ENCODE data around the gene AGPAT3.
"Not testable (repeated sequence)": the region's sequence is repeated elsewhere in the genome, so short reads cannot be mapped to it uniquely, and the experiment has no call there.

AGPAT3 gene

DNA sequence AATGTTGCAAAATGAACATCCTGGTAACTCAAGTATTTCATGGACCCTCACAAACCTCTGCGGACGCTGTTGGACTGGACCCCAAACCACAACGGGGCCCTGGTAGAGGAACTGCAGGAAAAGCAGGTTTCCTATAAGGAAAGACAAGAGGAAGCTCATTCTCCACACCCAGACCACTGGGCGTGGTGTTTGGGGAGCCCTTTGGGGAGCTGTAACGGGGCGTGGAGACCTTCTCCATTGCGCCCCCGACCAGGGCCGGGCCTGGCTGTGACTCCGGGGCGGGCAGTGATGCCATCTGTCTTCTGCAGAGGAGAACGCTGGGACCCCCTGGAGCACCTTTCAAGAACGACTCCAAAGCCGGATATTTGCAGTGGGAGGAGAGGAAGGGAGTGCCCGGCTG lies 30.0 kb upstream of the AGPAT3 start:
- no peak for DNase-seq (ENCODE audit: low spot score)

DNA sequence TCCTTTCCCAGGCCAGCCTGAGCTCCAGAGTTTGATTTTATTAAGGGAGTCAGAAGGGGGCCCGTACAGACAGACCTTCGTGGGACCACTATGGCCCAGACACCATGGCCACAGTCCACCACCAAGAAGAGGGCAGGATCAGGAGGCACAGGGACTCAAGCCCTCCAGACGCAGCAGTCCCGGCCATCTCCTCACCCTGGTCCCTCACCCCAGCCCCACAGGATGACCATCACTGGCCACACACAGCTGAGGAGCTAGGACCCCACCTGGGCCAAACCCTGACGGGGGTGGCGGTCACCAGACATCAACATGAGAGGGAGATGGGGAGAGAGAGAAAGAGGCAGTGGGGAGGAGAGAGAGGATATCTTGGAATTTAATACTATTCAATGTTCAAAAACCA lies 29.2 kb upstream of the AGPAT3 start:
- no peak for DNase-seq (ENCODE audit: low spot score)

DNA sequence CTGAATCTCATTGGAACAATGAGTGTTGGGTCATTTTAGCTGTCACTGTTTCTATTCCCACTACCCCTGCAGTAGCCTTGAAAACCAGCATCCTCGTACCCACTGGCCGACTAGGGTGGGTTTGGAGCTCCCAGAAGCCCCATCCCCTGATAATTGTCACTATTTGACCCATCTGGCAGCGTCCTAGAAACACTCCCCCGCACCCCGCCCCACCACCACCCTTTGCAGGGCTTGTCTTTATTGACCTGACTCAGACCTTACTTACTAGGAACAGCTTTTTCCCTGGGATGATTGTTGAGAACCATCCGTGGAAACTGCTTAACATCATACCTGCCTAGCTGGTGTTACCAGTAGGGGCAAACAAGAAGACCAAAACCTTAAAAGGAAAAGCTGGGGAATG lies 28.4 kb upstream of the AGPAT3 start:
- no peak for DNase-seq (ENCODE audit: low spot score)

DNA sequence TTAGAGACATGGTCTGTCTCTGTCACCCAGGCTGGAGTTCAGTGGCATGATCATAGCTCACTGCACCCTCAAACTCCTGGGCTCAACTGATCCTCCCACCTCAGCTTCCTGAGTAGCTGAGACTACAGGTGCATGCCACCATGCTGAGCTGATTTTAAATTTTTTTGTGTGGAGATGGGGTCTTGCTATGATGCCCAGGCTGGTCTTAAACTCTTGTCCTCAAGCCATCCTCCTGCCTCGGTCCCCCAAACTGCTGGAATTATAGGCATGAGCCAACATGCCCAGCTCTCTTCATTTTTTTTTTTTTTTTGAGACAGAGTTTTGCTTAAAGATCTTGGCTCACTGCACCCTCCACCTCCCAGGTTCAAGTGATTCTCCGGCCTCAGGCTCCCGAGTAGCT lies 24.8 kb upstream of the AGPAT3 start:
- no peak for DNase-seq (ENCODE audit: low spot score)

DNA sequence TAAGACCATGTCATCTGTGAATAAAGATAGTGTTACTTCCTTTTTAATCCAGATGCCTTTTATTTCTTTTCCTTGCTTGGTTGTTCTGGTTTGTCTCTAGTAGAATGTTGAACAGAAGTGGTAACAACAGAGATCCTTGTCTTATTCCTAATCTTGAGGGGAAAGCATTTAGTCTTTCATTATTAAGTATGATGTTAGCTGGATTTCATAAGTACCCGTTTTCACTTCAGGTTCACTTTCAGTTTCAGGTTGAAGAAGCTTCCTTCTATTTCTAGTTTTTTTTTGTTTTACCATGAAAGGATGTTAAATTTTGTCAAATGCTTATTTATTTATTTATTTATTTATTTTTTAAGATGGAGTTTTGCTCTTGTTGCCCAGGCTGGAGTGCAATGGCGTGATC lies 22.3 kb upstream of the AGPAT3 start:
- no peak for DNase-seq (ENCODE audit: low spot score)

DNA sequence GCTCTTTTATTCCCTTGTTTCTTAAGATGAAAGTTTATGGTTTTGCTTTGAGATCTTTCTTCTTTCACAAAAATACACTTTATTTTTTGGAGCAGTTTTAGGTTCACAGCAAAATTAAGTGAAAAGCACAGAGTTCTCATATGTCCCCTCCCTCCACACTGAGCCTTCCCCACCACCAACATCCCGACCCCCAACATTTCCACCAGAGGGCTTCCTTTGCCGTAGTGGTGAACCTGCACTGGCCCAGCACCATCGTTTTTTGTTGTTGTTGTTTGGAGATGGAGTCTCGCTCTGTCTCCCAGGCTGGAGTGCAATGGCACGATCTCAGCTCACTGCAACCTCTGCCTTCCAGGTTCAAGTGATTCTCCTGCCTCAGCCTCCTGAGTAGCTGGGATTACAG lies 20.1 kb upstream of the AGPAT3 start:
- DNase-seq (ENCODE audit: low spot score) = not testable (repeated sequence)

DNA sequence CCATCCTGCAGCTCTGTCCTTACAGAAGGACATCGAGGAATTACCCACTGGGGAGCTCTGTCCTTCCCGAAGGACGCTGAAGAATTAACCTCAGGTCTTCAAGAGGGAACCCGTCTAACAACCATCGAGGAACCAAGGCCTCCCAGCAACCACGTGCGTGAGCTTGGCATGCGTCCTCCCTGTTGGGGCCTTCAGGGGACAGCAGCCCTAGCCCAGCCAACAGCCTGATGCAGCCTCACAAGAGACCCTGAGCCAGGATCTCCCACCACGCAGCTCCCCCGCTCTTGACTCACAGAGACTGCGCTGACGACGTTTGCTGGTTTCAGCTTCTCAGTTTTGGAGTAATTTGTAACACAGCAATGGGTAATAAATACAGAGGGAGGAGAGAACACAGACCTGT lies 19.6 kb upstream of the AGPAT3 start:
- no peak for DNase-seq (ENCODE audit: low spot score)

DNA sequence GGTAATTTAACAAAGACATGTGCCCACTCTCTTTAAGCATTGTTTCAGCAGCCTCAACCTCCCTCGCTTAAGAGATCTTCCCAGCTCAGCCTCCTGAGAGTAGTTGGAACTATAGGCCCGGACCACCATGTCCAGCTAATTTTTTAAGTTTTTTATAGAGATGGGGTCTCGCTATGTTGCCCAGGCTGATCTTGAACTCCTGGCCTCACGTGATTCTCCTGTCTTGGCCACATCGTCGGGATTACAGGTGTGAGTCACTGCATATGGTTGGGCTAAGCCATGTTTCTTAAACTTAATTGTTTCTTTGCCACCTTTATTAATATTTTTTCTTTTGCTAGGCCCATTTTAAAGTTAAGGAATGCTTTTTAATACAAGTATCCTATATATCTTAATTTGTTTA lies 18.6 kb upstream of the AGPAT3 start:
- DNase-seq (ENCODE audit: low spot score) = no peak

DNA sequence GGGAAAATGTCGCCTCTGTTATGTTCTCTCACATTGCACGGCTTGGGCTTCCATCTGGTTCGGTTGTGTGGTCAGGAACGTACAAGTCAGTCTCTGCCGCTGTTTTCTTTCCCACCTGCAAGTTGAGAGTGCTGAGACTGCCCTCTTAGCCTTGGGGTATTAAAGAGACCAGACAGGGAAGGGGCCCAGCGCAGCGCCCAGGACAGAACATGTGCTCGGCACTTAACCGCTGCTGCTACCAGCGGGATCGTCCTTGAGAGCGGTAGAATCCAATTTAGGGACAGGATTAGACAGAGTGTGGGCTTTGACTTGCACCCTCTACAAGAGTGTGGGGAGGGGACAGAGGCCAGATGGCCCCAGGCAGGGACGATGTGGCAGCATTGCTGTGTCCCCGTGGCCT lies 17.7 kb upstream of the AGPAT3 start:
- no peak for DNase-seq (ENCODE audit: low spot score)

DNA sequence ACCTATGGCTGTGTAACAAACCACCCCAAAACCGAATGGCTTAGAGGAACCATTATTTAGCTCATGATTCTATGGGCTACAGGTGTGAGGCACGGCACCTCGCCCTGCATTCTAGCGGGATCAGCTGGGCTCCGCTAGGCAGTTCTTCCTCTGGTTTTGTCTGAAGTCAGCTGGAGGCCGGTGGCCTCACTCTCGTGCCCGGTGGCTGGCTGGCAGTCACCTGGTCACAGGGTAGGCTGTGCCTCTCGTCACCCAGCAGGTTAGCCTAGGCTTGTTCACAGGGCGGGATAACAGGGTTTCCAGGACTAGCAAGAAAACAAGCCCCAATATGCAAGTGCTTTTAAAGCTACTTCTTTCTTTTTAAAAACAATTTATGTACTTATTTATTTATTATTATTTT lies 16.3 kb upstream of the AGPAT3 start:
- no peak for DNase-seq (ENCODE audit: low spot score)

DNA sequence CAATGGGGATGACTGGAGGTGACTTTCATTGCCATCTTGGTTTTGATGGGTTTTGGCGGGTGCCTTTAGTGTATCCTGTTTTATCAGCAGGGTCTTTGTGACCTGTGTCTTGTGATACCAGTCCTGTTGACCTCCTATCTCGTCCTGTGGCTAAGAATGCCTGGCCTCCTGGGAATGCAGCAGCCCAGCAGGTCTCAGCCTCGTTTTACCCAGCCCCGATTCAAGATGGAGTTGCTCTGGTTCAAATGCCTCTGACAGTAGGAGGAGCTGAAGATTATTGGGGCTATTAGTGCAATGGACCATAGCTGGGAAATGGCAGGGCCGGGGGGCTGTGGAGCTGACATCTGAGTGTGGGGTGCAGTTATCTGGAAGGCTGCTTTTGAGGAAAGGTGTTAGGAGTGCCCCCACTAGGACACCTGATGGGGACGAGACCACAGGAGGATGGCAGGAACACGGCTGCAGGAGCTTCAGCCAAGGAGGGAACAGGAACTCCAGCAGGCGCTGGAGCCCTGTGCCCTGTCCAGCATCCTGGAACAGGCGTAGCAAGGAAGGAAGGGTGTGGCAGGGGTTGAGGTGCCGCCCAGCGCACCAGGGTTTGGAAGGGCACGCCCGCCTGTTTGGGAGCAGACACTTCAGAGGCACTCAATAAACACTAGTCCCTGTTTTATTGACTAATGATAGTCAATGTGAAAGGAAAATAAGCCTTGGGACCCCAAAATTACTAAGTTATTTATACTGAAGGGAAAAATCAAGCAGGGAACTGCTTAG lies 15.3 kb upstream of the AGPAT3 start:
- DNase-seq (ENCODE audit: low spot score) = no peak

DNA sequence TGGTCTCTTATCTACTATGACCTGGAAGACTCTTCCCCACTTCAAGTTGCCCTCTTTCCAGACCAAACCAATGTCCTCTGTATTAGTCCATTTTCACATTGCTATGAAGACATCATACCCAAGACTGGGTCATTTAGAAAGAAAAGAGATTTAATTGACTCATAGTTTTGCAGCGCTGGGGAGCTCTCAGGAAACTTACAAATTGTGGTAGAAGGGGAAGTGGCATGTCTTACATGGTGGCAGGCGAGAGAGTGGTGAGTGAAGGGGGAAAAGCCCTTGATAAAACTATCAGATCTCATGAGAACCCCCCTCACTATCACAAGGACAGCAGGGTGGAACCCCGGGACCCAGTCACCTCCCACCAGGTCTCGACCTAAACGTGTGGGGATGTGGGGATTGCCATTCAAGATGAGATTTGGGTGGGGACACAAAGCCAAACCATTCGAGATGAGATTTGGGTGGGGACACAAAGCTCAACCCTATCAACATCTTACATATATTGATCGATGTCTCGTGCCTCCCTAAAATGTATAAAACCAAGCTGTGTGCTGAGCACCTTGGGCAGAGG lies 14.2 kb upstream of the AGPAT3 start:
- no peak for DNase-seq (ENCODE audit: low spot score)

DNA sequence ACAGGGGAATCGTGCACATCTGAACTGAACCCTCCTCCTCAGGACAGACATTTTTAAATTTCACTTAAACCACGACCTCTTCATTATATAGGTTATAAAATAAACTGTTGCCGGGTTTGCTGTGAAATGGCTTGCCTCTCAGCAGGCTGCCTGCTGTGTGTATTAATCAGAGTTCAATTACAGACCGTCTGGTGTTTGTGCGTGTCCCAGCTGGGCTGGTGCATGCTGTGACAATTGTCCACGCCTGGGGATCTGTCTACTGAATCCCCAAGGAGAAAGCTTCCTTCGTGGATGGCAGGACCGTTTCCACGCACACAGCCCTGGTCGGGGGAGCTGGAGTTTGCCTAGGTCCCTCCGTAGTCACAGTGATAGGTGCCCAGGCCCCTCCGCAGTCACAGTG lies 13.4 kb upstream of the AGPAT3 start:
- no peak for DNase-seq (ENCODE audit: low spot score)

DNA sequence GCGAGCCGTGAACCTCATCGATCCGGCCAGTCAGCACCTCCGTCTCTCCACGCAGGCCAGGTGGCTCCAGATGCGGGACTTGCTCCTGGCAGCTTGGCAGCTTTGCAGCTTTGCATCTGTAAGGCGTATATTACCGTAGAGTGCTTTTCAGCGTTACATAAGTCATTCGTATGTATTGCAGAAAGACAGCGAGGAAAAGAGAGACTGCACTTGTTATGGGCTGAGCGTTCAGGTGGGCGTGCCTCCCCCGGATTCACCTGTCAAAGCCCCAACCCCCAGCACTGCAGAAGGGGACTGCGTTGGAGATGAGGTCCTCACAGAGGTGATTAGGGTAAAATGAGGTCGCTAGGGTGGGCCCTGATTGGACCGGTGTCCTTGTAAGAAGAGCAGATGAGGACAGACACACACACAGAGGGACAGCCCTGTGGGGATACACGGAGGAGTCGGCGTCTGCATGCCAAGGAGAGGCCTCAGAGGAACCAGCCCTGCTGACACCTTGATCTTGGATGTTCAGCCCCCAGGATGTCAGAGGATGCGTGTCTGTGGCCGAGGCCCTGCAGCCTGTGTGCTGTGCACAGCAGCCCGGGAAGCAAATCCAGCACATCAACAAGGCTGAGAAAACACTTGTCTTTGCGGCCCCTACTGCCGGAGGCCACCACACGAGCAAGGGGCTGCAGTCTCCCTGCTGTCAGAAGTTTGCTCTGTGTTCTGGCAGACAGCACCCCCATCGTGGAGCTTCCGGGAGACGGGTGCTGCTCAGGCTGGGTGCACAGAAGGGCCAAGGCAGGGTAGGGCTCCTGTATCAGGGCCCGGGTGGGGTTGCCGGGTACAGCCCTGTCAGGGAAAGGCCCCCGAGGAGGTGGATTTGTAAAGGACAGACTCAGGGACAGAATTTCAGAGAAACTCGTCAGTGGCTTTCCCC lies 10.9 kb upstream of the AGPAT3 start:
- no peak for DNase-seq (ENCODE audit: low spot score)

DNA sequence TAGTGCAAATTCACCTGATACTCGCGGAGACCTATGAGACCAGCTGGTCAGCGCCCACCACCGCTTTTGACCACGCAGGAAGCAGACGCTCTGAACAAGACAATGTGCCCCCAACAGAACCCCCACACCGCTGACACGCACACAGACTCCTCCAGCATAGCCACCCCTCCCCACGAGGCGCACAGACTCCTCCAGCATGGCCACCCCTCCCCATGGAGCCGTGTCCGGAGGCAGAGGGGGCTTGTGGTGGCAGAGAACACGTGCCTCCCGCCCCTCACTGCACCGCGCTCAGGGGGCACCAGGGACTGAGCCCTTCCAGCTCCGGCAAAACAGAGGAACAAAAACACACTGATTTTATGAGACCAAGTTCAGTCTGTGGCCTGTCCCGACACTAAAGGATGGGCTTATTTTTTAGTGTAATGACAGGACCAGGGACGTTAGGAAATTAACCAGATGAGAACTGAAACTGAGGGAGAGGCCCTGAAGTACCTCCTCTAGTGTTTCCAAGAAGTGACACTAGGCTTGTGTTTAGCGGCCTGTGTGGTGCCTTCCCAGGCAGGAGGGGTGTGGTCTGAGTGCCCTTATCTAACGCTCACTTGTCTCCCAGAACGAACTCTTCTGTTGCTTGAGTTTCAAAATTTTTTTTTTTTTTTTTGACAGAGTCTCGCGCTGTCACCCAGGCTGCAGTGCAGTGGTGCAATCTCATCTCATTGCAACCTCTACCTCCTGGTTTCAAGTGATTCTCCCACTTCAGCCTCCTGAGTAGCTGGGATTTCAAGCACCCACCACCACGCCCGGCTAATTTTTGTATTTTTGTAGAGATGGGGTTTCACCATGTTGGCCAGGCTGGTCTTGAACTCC lies 10.0 kb upstream of the AGPAT3 start:
- no peak for DNase-seq (ENCODE audit: low spot score)

DNA sequence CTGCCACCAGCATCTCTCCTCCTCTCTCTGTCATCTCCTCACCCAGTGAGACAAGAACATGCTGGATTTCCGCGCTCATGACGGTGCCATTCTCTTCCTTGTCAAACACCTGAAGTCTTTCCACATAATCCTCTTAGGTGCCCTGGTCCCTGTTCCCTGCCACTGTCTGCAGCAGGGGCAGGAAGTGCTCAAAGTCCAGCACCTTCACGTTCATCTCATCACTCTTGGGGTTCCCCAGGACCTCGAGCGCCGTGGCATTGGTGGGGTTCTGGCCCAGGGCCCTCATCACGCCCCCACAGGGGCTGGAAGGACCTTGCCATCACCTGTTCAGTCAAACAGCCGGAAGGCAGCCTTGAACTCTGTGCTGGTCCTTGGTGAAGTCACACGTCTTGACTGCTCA lies 9.1 kb upstream of the AGPAT3 start:
- DNase-seq (ENCODE audit: low spot score) = no peak

DNA sequence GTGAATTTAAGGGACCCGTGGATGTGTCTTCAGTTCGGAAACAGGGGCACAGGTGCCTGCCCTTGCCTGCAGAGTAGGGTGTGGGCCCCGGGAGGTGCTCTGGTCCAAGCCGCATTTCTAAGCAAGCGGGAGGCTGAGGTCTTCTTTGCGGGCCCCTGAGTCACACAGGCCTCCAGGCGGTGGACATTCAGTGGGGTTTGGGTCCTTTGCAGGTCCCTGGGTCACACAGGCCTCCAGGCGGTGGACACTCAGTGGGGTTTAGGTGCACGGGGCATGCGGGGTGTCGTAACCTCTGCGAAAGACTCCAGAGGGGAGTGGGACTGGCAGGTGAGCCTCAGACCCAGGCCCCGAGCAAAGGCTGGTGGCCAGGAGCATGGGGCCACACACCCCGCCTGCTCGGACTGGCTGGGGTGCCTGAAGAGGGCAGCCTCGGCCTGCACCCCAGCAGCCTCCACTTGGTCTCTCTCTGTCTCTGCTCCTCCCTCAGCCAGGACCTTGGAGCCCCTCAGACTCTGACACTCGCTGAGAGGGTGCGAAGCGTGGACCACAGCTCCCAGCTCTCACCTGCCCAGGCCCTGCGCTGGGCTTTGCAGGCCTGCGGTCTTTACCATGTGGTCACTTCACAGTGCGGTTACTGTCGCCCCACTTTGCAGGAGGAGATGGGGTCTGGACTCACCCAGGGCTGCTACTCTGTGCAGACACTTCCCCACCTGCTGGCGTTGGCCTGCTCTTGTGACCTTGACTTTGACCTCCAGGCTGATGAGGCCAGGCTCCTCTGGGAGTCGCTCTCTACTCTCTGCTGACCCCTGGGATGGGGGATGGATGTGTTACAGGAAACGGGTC lies 6.0 kb upstream of the AGPAT3 start:
- DNase-seq (ENCODE audit: low spot score) = no peak

DNA sequence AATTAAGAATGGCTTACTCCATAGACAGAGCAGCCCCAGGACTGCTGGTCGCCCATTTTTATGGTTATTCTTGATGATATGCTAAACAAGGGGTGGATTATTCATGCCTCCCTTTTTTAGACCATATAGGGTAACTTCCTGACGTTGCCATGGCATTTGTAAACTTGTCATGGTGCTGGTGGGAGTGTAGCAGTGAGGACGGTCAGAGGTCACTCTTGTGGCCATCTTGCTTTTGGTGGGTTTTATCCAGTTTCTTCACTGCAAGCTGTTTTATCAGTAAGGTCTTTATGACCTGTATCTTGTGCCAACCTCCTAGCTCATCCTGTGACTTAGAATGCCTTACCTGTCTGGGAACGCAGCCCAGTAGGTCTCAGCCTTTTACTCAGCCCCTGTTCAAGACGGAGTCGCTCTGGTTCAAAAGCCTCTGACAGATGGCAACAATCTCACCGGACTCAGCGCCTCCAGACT lies 5.2 kb upstream of the AGPAT3 start:
- DNase-seq (ENCODE audit: low spot score) = no peak

DNA sequence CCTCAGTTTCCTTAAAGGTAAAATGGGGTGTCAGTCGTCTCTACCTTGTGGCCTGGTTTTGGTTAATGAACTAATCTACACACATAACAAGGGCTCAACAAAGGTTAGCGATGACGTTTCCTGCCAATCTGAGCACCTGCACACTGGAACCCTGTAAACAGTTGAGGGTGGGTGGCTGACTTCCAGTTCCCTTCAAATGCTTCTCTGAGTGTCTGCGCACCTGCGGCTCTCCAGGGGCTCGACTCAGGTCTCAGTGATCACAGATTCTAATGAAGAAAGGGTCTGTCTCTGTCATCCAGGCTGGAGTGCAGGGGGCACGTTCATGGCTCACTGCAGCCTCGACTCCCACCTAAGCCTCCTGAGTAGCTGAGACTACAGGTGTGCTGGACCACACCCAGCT lies 3.3 kb upstream of the AGPAT3 start:
- DNase-seq (ENCODE audit: low spot score) = no peak

DNA sequence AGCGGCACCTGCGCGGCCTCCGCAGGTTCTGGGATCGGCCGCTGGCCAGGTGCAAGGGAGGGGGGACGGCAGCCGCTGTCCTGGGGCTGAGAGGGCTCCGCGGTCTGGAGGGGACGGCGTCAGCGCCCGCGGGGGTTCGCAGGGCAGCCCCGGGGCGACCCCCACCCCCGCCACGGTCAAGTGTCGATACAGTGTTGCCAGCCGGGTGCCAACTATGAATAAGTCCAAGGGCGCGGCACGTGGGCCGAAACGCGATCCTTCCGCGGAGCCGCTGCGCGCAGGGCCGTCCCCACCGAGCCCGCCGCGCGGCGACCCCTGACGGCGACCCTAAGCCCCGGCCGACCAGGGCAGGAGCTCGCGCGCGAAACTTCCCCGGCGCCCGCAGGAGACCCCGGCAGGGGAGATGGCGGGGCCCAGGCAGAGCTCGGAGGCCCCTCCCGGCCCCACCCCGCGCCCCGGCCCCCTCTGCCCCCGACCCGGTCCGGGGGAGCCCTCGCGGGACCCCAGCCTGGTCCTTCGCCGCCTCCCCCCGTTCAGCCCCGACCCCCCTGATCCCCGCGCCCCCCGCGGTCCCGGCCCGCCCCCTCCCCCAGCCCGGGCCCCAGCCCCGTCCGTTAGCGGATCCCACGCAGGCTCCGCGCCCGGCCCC lies 586 bp upstream of the AGPAT3 start:
- no peak for DNase-seq (ENCODE audit: low spot score)

Data from COLO829 (cell line).